A673 (cell line): ENCODE measurements around the gene BEST4.

Experiments
- EZH2 ChIP-seq: fragments of 200-600 bp; sonication (generic); IDR thresholded peaks from 2 replicates; pipeline ENCODE4 v1.6.1; 2017; ENCODE audit warnings: borderline replicate concordance, low read depth, mild to moderate bottlenecking, mixed read lengths, antibody characterized with exemption, low read length; ENCODE audit not compliant: poor library complexity, severe bottlenecking
- TF ChIP-seq, protein P1 (sequence below): fragments of 300-800, 200-600 bp; sonication (generic); conservative IDR thresholded peaks from 2 replicates; pipeline ENCODE4 v1.5.1; 2017; ENCODE audit warnings: low read depth, mild to moderate bottlenecking, antibody characterized with exemption, low read length, moderate library complexity, mixed read lengths

DNA sequence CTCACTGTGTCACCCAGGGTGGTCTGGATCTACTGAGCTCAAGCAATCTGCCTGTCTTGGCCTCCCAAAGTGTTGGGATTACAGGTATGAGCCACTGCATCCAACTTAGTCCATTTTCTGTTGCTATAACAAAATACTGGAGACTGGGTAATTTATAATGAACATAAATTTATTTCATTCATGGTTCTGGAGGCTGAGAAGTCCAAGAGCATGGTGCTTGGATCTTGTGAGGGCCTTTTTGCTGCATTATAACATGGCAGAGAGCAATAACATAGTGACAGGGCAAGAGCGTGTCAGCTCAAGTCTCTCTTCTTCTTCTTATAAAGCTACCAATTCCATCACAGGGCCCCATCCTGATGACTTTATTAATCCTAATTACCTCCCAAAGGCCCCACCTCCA is 52.0 kb downstream of the BEST4 start:
- TF ChIP-seq EZH2, result no peak
- TF ChIP-seq, protein P1, sequence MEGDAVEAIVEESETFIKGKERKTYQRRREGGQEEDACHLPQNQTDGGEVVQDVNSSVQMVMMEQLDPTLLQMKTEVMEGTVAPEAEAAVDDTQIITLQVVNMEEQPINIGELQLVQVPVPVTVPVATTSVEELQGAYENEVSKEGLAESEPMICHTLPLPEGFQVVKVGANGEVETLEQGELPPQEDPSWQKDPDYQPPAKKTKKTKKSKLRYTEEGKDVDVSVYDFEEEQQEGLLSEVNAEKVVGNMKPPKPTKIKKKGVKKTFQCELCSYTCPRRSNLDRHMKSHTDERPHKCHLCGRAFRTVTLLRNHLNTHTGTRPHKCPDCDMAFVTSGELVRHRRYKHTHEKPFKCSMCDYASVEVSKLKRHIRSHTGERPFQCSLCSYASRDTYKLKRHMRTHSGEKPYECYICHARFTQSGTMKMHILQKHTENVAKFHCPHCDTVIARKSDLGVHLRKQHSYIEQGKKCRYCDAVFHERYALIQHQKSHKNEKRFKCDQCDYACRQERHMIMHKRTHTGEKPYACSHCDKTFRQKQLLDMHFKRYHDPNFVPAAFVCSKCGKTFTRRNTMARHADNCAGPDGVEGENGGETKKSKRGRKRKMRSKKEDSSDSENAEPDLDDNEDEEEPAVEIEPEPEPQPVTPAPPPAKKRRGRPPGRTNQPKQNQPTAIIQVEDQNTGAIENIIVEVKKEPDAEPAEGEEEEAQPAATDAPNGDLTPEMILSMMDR, result no peak
